ENCODE measurements around the gene CX3CL1. TPM values are rescaled to one million over a fixed set of nuclear protein-coding genes. Genes with fewer than 3 reads are reported as not detected.

CX3CL1 gene
- polyA plus RNA-seq, 1 donor from 2014 or later: 4.9 TPM

Small RNA genes lying within 50 kb of the gene (small RNA-seq; reads per million reads assigned to genes)
- gene AC108081.1: 0 reads per million in 3 experiments

Other genes with a start within 250 kb of the CX3CL1 start
- gene PSME3IP1, start 186.5 kb upstream of the CX3CL1 start, polyA plus RNA-seq: 146 and 167 TPM in 2 replicates
- 62.0 and 69.8 TPM in 2 replicates for gene RSPRY1, start 186.2 kb upstream of the CX3CL1 start, polyA plus RNA-seq
- 149 and 153 TPM in 2 replicates for gene ARL2BP, start 127.2 kb upstream of the CX3CL1 start, polyA plus RNA-seq
- 0.10 TPM in 1 of 2 replicates, not detected in the other for gene PLLP, start 87.8 kb upstream of the CX3CL1 start, polyA plus RNA-seq
- gene CCL22, start 13.7 kb upstream of the CX3CL1 start, polyA plus RNA-seq: not detected in 2 replicates
- gene CCL17, start 32.3 kb downstream of the CX3CL1 start, polyA plus RNA-seq: not detected in 2 replicates
- 117 and 131 TPM in 2 replicates for gene CIAPIN1, start 74.9 kb downstream of the CX3CL1 start, polyA plus RNA-seq
- gene COQ9, start 75.0 kb downstream of the CX3CL1 start, polyA plus RNA-seq: 78.7 and 95.0 TPM in 2 replicates
- 109 and 132 TPM in 2 replicates for gene POLR2C, start 90.2 kb downstream of the CX3CL1 start, polyA plus RNA-seq
- gene DOK4, start 114.0 kb downstream of the CX3CL1 start, polyA plus RNA-seq: 214 and 250 TPM in 2 replicates
- gene CCDC102A, start 164.1 kb downstream of the CX3CL1 start, polyA plus RNA-seq: 0.20 TPM in 1 of 2 replicates, not detected in the other
- gene ADGRG5, start 170.2 kb downstream of the CX3CL1 start, polyA plus RNA-seq: 0.19 and 0.58 TPM in 2 replicates

All from neural cell (in vitro differentiated cells).